Neural crest cell (in vitro differentiated cells): ENCODE results near the gene FGD3. TPM values are rescaled to one million over a fixed set of nuclear protein-coding genes. Genes with fewer than 3 reads are reported as not detected.
A peak's percentile ranks its signal among the peaks of the same experiment; 100 is the strongest.

Experiments
- DNase-seq: peaks from one replicate; pipeline ENCODE4 v3.0.0; 2021; ENCODE audit warnings: low read depth, mixed read lengths, low spot score
- H3K27ac Mint-ChIP-seq: one replicate; pipeline ENCODE4 v1.8.0; 2021; ENCODE audit warnings: mild to moderate bottlenecking, mixed read lengths; ENCODE audit not compliant: unreplicated experiment
- H3K27me3 Mint-ChIP-seq: 2 replicates; pipeline ENCODE4 v1.8.0; 2021; ENCODE audit warnings: low read depth, mild to moderate bottlenecking, mixed read lengths
- H3K36me3 Mint-ChIP-seq: 2 replicates; pipeline ENCODE4 v1.8.0; 2021; ENCODE audit warnings: low read depth, mild to moderate bottlenecking, mixed read lengths
- H3K4me1 Mint-ChIP-seq: 2 replicates; pipeline ENCODE4 v1.8.0; 2021; ENCODE audit warnings: mixed read lengths
- H3K4me3 Mint-ChIP-seq: one replicate; pipeline ENCODE4 v1.8.0; 2021; ENCODE audit warnings: mild to moderate bottlenecking, mixed read lengths
- H3K9me3 Mint-ChIP-seq: 2 replicates; pipeline ENCODE4 v1.8.0; 2021; ENCODE audit warnings: mixed read lengths
- CTCF ChIP-seq: fragments of 200-600 bp; sonication (generic); conservative IDR thresholded peaks from 2 replicates; pipeline ENCODE4 v1.5.0; 2021; ENCODE audit warnings: antibody characterized with exemption, mild to moderate bottlenecking
- total RNA-seq: library from RNA; stranded (reverse); gene quantifications from 2 replicates; pipeline ENCODE4 v1.2.1, GENCODE V29; 2021

FGD3 gene
- total RNA-seq, 1 donor from 2014 or later = 4.1 TPM

DNA sequence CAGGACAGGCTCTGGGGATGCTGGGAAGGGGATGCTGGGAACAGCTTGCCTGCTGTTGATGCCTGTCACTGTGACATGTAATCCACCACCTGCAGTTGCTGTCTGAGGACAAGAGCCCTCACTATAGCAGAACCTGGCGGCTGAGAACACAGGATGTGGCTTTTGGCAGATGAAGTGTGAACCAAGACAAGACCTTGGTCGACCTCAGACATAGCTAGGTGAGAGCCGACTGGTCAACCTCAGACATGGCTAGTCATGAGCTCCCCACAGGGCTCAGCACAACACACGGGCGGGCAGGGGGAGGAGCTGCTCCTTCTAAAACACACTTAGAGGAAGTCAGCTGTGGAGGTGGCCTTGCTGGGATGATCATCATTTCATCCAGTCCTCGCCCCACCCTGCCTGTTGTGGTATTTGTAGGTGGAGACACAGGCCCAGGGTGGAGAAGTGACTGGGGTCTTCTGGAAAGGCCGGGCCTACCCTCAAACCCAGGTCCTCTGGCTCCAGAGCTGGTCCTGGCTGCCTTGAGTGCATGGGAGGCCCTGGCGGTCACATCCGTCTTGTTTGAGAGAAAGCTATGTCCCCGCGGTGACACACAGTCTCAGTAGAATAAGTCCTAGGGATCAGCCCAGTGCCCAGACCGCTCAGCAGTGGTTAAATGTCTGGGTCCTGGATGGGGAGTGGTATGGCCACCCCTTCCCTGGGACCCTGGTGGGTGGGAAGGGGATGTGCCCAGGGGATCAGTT is 117.2 kb downstream of the FGD3 start:
- TF ChIP-seq CTCF = no peak
- Mint-ChIP-seq H3K27ac (peak overlapping the region; percentile 12), H3K27me3 (peaks cover 12% of the 10 kb centered on the region), H3K36me3 (no peaks in the 10 kb centered on the region), H3K4me1 (no peaks in the 10 kb centered on the region), H3K4me3 (no peak overlapping the region), H3K9me3 (no peaks in the 10 kb centered on the region)
- DNase-seq = no peak

- H3K27ac Mint-ChIP-seq = no peak overlapping the region
- no peaks in the 10 kb centered on the region for H3K4me1 Mint-ChIP-seq
- H3K27me3 Mint-ChIP-seq = peaks cover 5% of the 10 kb centered on the region
- TF ChIP-seq CTCF = no peak
- DNase-seq = no peak
- no peaks in the 10 kb centered on the region for H3K9me3 Mint-ChIP-seq
- no peaks in the 10 kb centered on the region for H3K36me3 Mint-ChIP-seq
- H3K4me3 Mint-ChIP-seq = no peak overlapping the region
Observed at GRCh38 chr9:93065135-93065720, 117.9 kb downstream of the FGD3 start.

DNA sequence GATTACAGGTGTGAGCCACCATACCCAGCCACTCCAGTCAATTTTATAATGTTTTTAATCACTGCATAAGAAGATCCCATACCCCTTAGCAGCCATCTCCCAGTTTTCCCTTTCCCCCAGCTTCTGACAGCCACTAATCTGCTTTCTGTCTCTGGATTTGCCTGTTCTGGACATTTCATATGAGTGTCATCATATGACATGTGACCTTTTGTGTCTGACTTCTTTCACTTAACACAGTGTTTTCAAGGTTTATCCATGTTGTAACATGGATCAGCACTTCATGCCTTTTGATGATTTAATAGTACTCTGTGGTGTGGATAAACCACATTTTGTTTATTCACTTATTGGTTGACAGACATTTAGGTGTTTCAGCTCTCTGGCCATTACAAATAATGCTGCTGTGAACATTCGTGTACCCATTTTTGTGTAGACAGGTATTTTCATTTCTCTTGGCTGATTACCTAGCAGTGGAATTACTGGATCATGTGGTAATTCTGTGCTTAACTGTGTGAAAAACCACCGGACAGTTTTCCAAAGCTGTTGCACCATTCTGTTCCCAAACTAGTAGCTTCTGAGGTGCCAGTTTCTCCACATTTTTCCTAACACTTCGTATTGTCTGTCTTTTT is 119.8 kb downstream of the FGD3 start:
- DNase-seq = no peak
- H3K36me3 Mint-ChIP-seq = no peaks in the 10 kb centered on the region
- no peak overlapping the region for H3K4me3 Mint-ChIP-seq
- H3K27ac Mint-ChIP-seq = no peak overlapping the region
- no peaks in the 10 kb centered on the region for H3K4me1 Mint-ChIP-seq
- TF ChIP-seq CTCF = no peak
- peaks cover 4% of the 10 kb centered on the region for H3K27me3 Mint-ChIP-seq
- no peaks in the 10 kb centered on the region for H3K9me3 Mint-ChIP-seq

GRCh38 chr9:93068956-93069355 is 121.6 kb downstream of the FGD3 start:
- Mint-ChIP-seq H3K4me3 (no peak overlapping the region), H3K9me3 (no peaks in the 10 kb centered on the region), H3K27ac (no peak overlapping the region), H3K4me1 (no peaks in the 10 kb centered on the region), H3K27me3 (no peaks in the 10 kb centered on the region), H3K36me3 (no peaks in the 10 kb centered on the region)
- no peak for TF ChIP-seq CTCF
- DNase-seq = no peak

- no peak for DNase-seq
- no peaks in the 10 kb centered on the region for H3K9me3 Mint-ChIP-seq
- H3K27me3 Mint-ChIP-seq = no peaks in the 10 kb centered on the region
- no peaks in the 10 kb centered on the region for H3K36me3 Mint-ChIP-seq
- H3K4me3 Mint-ChIP-seq = no peak overlapping the region
- H3K4me1 Mint-ChIP-seq = no peaks in the 10 kb centered on the region
- TF ChIP-seq CTCF = no peak
- H3K27ac Mint-ChIP-seq = no peak overlapping the region
Observed at GRCh38 chr9:93071464-93071863, 124.1 kb downstream of the FGD3 start.
